ENCODE results near the gene GALNT7.

Gene GALNT7

GRCh38 chr4:173167758-173168395, 734 bp upstream of the GALNT7 start:
- Histone ChIP-seq H3K4me1 (ENCODE audit: insufficient read depth, low read length) (peaks cover 30% of the 10 kb centered on the region), H3K36me3 (ENCODE audit: insufficient read depth, low read length) (peaks cover 16% of the 10 kb centered on the region), H3K27me3 (ENCODE audit: insufficient read depth, low read length) (no peaks in the 10 kb centered on the region), H3K9ac (ENCODE audit: low read depth, low read length) (peak overlapping the region; percentile 90), H3K4me3 (ENCODE audit: low read length) (peak overlapping the region; percentile 88), H3K9me3 (ENCODE audit: insufficient read depth, low read depth, low read length) (no peaks in the 10 kb centered on the region), H3K27ac (ENCODE audit: low read depth, low read length) (peak overlapping the region; percentile 88)
- 4% methylated on average over 19 of the region's 19 CpGs for WGBS

GRCh38 chr4:173169178-173169427, 492 bp downstream of the GALNT7 start:
- H3K27me3 ChIP-seq (ENCODE audit: insufficient read depth, low read length), result no peaks in the 10 kb centered on the region
- peaks cover 42% of the 10 kb centered on the region for H3K4me1 ChIP-seq (ENCODE audit: insufficient read depth, low read length)
- peak overlapping the region; percentile 82 for H3K9ac ChIP-seq (ENCODE audit: low read depth, low read length)
- WGBS, result under 1% methylated on average over 41 of the region's 41 CpGs
- peak overlapping the region; percentile 88 for H3K4me3 ChIP-seq (ENCODE audit: low read length)
- H3K36me3 ChIP-seq (ENCODE audit: insufficient read depth, low read length), result peaks cover 14% of the 10 kb centered on the region
- H3K9me3 ChIP-seq (ENCODE audit: insufficient read depth, low read depth, low read length), result no peaks in the 10 kb centered on the region
- peak overlapping the region; percentile 93; the same call in 1 of the 2 replicates for H3K27ac ChIP-seq (ENCODE audit: low read depth, low read length)

- peaks cover 9% of the 10 kb centered on the region; the same call in 1 of the 2 replicates for H3K36me3 ChIP-seq (ENCODE audit: insufficient read depth, low read length)
- H3K4me1 ChIP-seq (ENCODE audit: insufficient read depth, low read length), result peaks cover 47% of the 10 kb centered on the region
- under 1% methylated on average over 92 of the region's 92 CpGs for WGBS
- H3K27ac ChIP-seq (ENCODE audit: low read depth, low read length), result peak overlapping the region; percentile 90
- peak overlapping the region; percentile 82 for H3K9ac ChIP-seq (ENCODE audit: low read depth, low read length)
- H3K9me3 ChIP-seq (ENCODE audit: insufficient read depth, low read depth, low read length), result no peaks in the 10 kb centered on the region
- peak overlapping the region; percentile 88 for H3K4me3 ChIP-seq (ENCODE audit: low read length)
- H3K27me3 ChIP-seq (ENCODE audit: insufficient read depth, low read length), result no peaks in the 10 kb centered on the region
Measured at GRCh38 chr4:173169428-173170181, 994 bp downstream of the GALNT7 start.

- Histone ChIP-seq H3K4me1 (ENCODE audit: insufficient read depth, low read length) (peaks cover 52% of the 10 kb centered on the region), H3K36me3 (ENCODE audit: insufficient read depth, low read length) (peaks cover 4% of the 10 kb centered on the region; the same call in 1 of the 2 replicates), H3K27ac (ENCODE audit: low read depth, low read length) (peak overlapping the region; percentile 90), H3K4me3 (ENCODE audit: low read length) (peak overlapping the region; percentile 88), H3K27me3 (ENCODE audit: insufficient read depth, low read length) (no peaks in the 10 kb centered on the region), H3K9me3 (ENCODE audit: insufficient read depth, low read depth, low read length) (no peaks in the 10 kb centered on the region), H3K9ac (ENCODE audit: low read depth, low read length) (peak overlapping the region; percentile 82)
- WGBS, result 12% methylated on average over 13 of the region's 13 CpGs
Measured at GRCh38 chr4:173170182-173170778, 1.7 kb downstream of the GALNT7 start.

- H3K9ac ChIP-seq (ENCODE audit: low read depth, low read length), result no peak overlapping the region
- H3K4me1 ChIP-seq (ENCODE audit: insufficient read depth, low read length), result peaks cover 55% of the 10 kb centered on the region
- H3K27ac ChIP-seq (ENCODE audit: low read depth, low read length), result no peak overlapping the region
- WGBS, result 41% methylated on average over 2 of the region's 2 CpGs
- no peaks in the 10 kb centered on the region for H3K36me3 ChIP-seq (ENCODE audit: insufficient read depth, low read length)
- no peaks in the 10 kb centered on the region for H3K9me3 ChIP-seq (ENCODE audit: insufficient read depth, low read depth, low read length)
- peak overlapping the region; percentile 88 for H3K4me3 ChIP-seq (ENCODE audit: low read length)
- no peaks in the 10 kb centered on the region for H3K27me3 ChIP-seq (ENCODE audit: insufficient read depth, low read length)
Measured at GRCh38 chr4:173171098-173171497, 2.5 kb downstream of the GALNT7 start.

GRCh38 chr4:173171987-173172386, 3.4 kb downstream of the GALNT7 start:
- H3K9me3 ChIP-seq (ENCODE audit: insufficient read depth, low read depth, low read length), result no peaks in the 10 kb centered on the region
- no peak overlapping the region for H3K9ac ChIP-seq (ENCODE audit: low read depth, low read length)
- H3K27ac ChIP-seq (ENCODE audit: low read depth, low read length), result no peak overlapping the region
- 73% methylated on average over 8 of the region's 8 CpGs for WGBS
- no peaks in the 10 kb centered on the region for H3K36me3 ChIP-seq (ENCODE audit: insufficient read depth, low read length)
- H3K27me3 ChIP-seq (ENCODE audit: insufficient read depth, low read length), result no peaks in the 10 kb centered on the region
- no peak overlapping the region for H3K4me3 ChIP-seq (ENCODE audit: low read length)
- H3K4me1 ChIP-seq (ENCODE audit: insufficient read depth, low read length), result peaks cover 63% of the 10 kb centered on the region

- Histone ChIP-seq H3K36me3 (ENCODE audit: insufficient read depth, low read length) (no peaks in the 10 kb centered on the region), H3K9me3 (ENCODE audit: insufficient read depth, low read depth, low read length) (no peaks in the 10 kb centered on the region), H3K9ac (ENCODE audit: low read depth, low read length) (no peak overlapping the region), H3K27ac (ENCODE audit: low read depth, low read length) (no peak overlapping the region), H3K4me3 (ENCODE audit: low read length) (no peak overlapping the region), H3K27me3 (ENCODE audit: insufficient read depth, low read length) (no peaks in the 10 kb centered on the region), H3K4me1 (ENCODE audit: insufficient read depth, low read length) (peaks cover 69% of the 10 kb centered on the region)
- 100% methylated on average over 2 of the region's 2 CpGs for WGBS
Measured at GRCh38 chr4:173174184-173174583, 5.6 kb downstream of the GALNT7 start.

- no peak overlapping the region for H3K9ac ChIP-seq (ENCODE audit: low read depth, low read length)
- peaks cover 69% of the 10 kb centered on the region for H3K4me1 ChIP-seq (ENCODE audit: insufficient read depth, low read length)
- no peak overlapping the region for H3K27ac ChIP-seq (ENCODE audit: low read depth, low read length)
- H3K36me3 ChIP-seq (ENCODE audit: insufficient read depth, low read length), result no peaks in the 10 kb centered on the region
- no peaks in the 10 kb centered on the region for H3K9me3 ChIP-seq (ENCODE audit: insufficient read depth, low read depth, low read length)
- 86% methylated on average over 3 of the region's 3 CpGs for WGBS
- H3K4me3 ChIP-seq (ENCODE audit: low read length), result no peak overlapping the region
- no peaks in the 10 kb centered on the region for H3K27me3 ChIP-seq (ENCODE audit: insufficient read depth, low read length)
Measured at GRCh38 chr4:173174594-173175012, 6.0 kb downstream of the GALNT7 start.

- no peaks in the 10 kb centered on the region for H3K27me3 ChIP-seq (ENCODE audit: insufficient read depth, low read length)
- 93% methylated on average over 5 of the region's 6 CpGs for WGBS
- no peak overlapping the region for H3K27ac ChIP-seq (ENCODE audit: low read depth, low read length)
Measured at GRCh38 chr4:173176010-173176409, 7.4 kb downstream of the GALNT7 start.

GRCh38 chr4:173177232-173177631, 8.6 kb downstream of the GALNT7 start:
- no peaks in the 10 kb centered on the region for H3K9me3 ChIP-seq (ENCODE audit: insufficient read depth, low read depth, low read length)
- no peaks in the 10 kb centered on the region for H3K27me3 ChIP-seq (ENCODE audit: insufficient read depth, low read length)
- 59% methylated on average over 3 of the region's 3 CpGs for WGBS
- H3K9ac ChIP-seq (ENCODE audit: low read depth, low read length), result no peak overlapping the region
- no peaks in the 10 kb centered on the region for H3K36me3 ChIP-seq (ENCODE audit: insufficient read depth, low read length)
- H3K4me3 ChIP-seq (ENCODE audit: low read length), result no peak overlapping the region
- peaks cover 55% of the 10 kb centered on the region for H3K4me1 ChIP-seq (ENCODE audit: insufficient read depth, low read length)
- no peak overlapping the region for H3K27ac ChIP-seq (ENCODE audit: low read depth, low read length)

More at GRCh38 chr4:173176010-173176409, 7.4 kb downstream of the GALNT7 start:
- Histone ChIP-seq H3K4me3 (ENCODE audit: low read length) (no peak overlapping the region), H3K36me3 (ENCODE audit: insufficient read depth, low read length) (no peaks in the 10 kb centered on the region), H3K9me3 (ENCODE audit: insufficient read depth, low read depth, low read length) (no peaks in the 10 kb centered on the region), H3K4me1 (ENCODE audit: insufficient read depth, low read length) (peaks cover 67% of the 10 kb centered on the region), H3K9ac (ENCODE audit: low read depth, low read length) (no peak overlapping the region)

GRCh38 chr4:173178144-173178543, 9.5 kb downstream of the GALNT7 start:
- Histone ChIP-seq H3K27ac (ENCODE audit: low read depth, low read length) (no peak overlapping the region), H3K4me3 (ENCODE audit: low read length) (no peak overlapping the region), H3K9ac (ENCODE audit: low read depth, low read length) (no peak overlapping the region), H3K27me3 (ENCODE audit: insufficient read depth, low read length) (no peaks in the 10 kb centered on the region), H3K4me1 (ENCODE audit: insufficient read depth, low read length) (peaks cover 46% of the 10 kb centered on the region), H3K9me3 (ENCODE audit: insufficient read depth, low read depth, low read length) (no peaks in the 10 kb centered on the region), H3K36me3 (ENCODE audit: insufficient read depth, low read length) (no peaks in the 10 kb centered on the region)
- WGBS, result no CpG with 5 or more reads among the region's 1 CpG
